Parathyroid adenoma (tissue), 2 donors: ENCODE measurements around the gene SKIC3.

Experiments
- H2AFZ ChIP-seq: fragments of 300-600 bp; sonication (generic); one replicate; pipeline ENCODE4 v1.7.0; 2017; ENCODE audit warnings: antibody characterized with exemption, mild to moderate bottlenecking
- H3K27ac ChIP-seq: fragments of 300-600 bp; sonication (generic); one replicate; pipeline ENCODE4 v1.7.0; 2017
- H3K27me3 ChIP-seq: fragments of 300-600 bp; sonication (generic); one replicate; pipeline ENCODE4 v1.7.0; 2017; ENCODE audit warnings: low read length; ENCODE audit not compliant: control insufficient read depth, insufficient read depth
- H3K36me3 ChIP-seq: fragments of 300-600 bp; sonication (generic); one replicate; pipeline ENCODE4 v1.7.0; 2017; ENCODE audit warnings: low read length; ENCODE audit not compliant: control insufficient read depth, insufficient read depth
- H3K4me1 ChIP-seq: fragments of 300-600 bp; sonication (generic); one replicate; pipeline ENCODE4 v1.7.0; 2017; ENCODE audit warnings: control low read depth
- H3K4me2 ChIP-seq: fragments of 300-600 bp; sonication (generic); one replicate; pipeline ENCODE4 v1.7.0; 2017; ENCODE audit warnings: low read length
- H3K4me3 ChIP-seq: fragments of 300-600 bp; sonication (generic); one replicate; pipeline ENCODE4 v1.7.0; 2017; ENCODE audit warnings: low read depth, low read length
- H3K79me2 ChIP-seq: fragments of 300-600 bp; sonication (generic); one replicate; pipeline ENCODE4 v1.7.0; 2017; ENCODE audit warnings: control low read depth
- H3K9ac ChIP-seq: fragments of 300-600 bp; sonication (generic); one replicate; pipeline ENCODE4 v1.7.0; 2017; ENCODE audit warnings: mild to moderate bottlenecking
- H3K9me3 ChIP-seq: fragments of 300-600 bp; sonication (generic); one replicate; pipeline ENCODE4 v1.7.0; 2017; ENCODE audit warnings: low read length; ENCODE audit not compliant: control insufficient read depth
- CTCF ChIP-seq: fragments of 300-600 bp; sonication (generic); IDR thresholded peaks from one replicate; pipeline ENCODE4 v1.7.0; 2017; ENCODE audit warnings: antibody characterized with exemption, mild to moderate bottlenecking
- donor health status: primary hyperparathyroidism.

The SKIC3 gene

GRCh38 chr5:95528565-95528964, 26.2 kb downstream of the SKIC3 start:
- H3K27ac ChIP-seq: no peak overlapping the region
- no peaks in the 10 kb centered on the region for H3K36me3 ChIP-seq
- no peak for TF ChIP-seq CTCF
- H3K27me3 ChIP-seq: no peaks in the 10 kb centered on the region
- no peak overlapping the region for H3K9ac ChIP-seq
- H3K4me3 ChIP-seq: no peak overlapping the region
- no peaks in the 10 kb centered on the region for H3K79me2 ChIP-seq
- H3K4me2 ChIP-seq: no peak overlapping the region
- no peaks in the 10 kb centered on the region for H3K9me3 ChIP-seq
- no peaks in the 10 kb centered on the region for H3K4me1 ChIP-seq
- no peak overlapping the region for H2AFZ ChIP-seq

GRCh38 chr5:95526871-95527270, 27.9 kb downstream of the SKIC3 start:
- no peaks in the 10 kb centered on the region for H3K4me1 ChIP-seq
- H3K9ac ChIP-seq: no peak overlapping the region
- no peak overlapping the region for H3K4me2 ChIP-seq
- no peaks in the 10 kb centered on the region for H3K9me3 ChIP-seq
- no peaks in the 10 kb centered on the region for H3K36me3 ChIP-seq
- H3K27me3 ChIP-seq: no peaks in the 10 kb centered on the region
- no peak overlapping the region for H3K4me3 ChIP-seq
- H2AFZ ChIP-seq: no peak overlapping the region
- no peaks in the 10 kb centered on the region for H3K79me2 ChIP-seq
- no peak for TF ChIP-seq CTCF
- no peak overlapping the region for H3K27ac ChIP-seq

- Histone ChIP-seq H3K36me3 (no peaks in the 10 kb centered on the region), H3K9ac (no peak overlapping the region), H3K79me2 (no peaks in the 10 kb centered on the region), H2AFZ (no peak overlapping the region), H3K27me3 (no peaks in the 10 kb centered on the region), H3K4me1 (no peaks in the 10 kb centered on the region), H3K9me3 (no peaks in the 10 kb centered on the region), H3K4me3 (no peak overlapping the region), H3K27ac (no peak overlapping the region), H3K4me2 (no peak overlapping the region)
- no peak for TF ChIP-seq CTCF
These were observed 30.4 kb downstream of the SKIC3 start for GRCh38 chr5:95524423-95524822.

- no peaks in the 10 kb centered on the region for H3K79me2 ChIP-seq
- H3K9ac ChIP-seq: no peak overlapping the region
- no peaks in the 10 kb centered on the region for H3K4me1 ChIP-seq
- no peaks in the 10 kb centered on the region for H3K36me3 ChIP-seq
- H3K27ac ChIP-seq: no peak overlapping the region
- H3K27me3 ChIP-seq: no peaks in the 10 kb centered on the region
- no peak overlapping the region for H2AFZ ChIP-seq
- no peaks in the 10 kb centered on the region for H3K9me3 ChIP-seq
- TF ChIP-seq CTCF: no peak
- H3K4me3 ChIP-seq: no peak overlapping the region
- H3K4me2 ChIP-seq: no peak overlapping the region
These were observed 34.6 kb downstream of the SKIC3 start for GRCh38 chr5:95520206-95520605.

- H3K9me3 ChIP-seq: no peaks in the 10 kb centered on the region
- no peak overlapping the region for H3K9ac ChIP-seq
- no peak overlapping the region for H3K4me2 ChIP-seq
- no peak for TF ChIP-seq CTCF
- H3K4me3 ChIP-seq: no peak overlapping the region
- no peaks in the 10 kb centered on the region for H3K36me3 ChIP-seq
- H3K27me3 ChIP-seq: no peaks in the 10 kb centered on the region
- H3K79me2 ChIP-seq: no peaks in the 10 kb centered on the region
- H3K27ac ChIP-seq: no peak overlapping the region
- no peak overlapping the region for H2AFZ ChIP-seq
- no peaks in the 10 kb centered on the region for H3K4me1 ChIP-seq
These were observed 35.1 kb downstream of the SKIC3 start for GRCh38 chr5:95519681-95520080.
